K562 (cell line): ENCODE results near the gene ELF5. TPM values are rescaled to one million over a fixed set of nuclear protein-coding genes. Genes with fewer than 3 reads are reported as not detected.

ENCODE experiments used
- BHLHE40 ChIP-seq: IDR thresholded peaks from 2 replicates; pipeline ENCODE4 v1.6.1; 2011; ENCODE audit warnings: low read length, improper control_type of control experiment
- BMI1 ChIP-seq: fragments of 150-350 bp; IDR thresholded peaks from 2 replicates; pipeline ENCODE4 v1.6.1; 2014; ENCODE audit warnings: low read length
- DACH1 ChIP-seq: fragments of 450-650 bp; IDR thresholded peaks from 2 replicates; pipeline ENCODE4 v1.6.1; 2018; ENCODE audit not compliant: partially characterized antibody
- EHMT2 ChIP-seq: fragments of 450-650 bp; IDR thresholded peaks from 2 replicates; pipeline ENCODE4 v1.6.1; 2018; ENCODE audit warnings: antibody characterized with exemption
- FOSL1 ChIP-seq: fragments of 200-800 bp; sonication (Bioruptor generic); conservative IDR thresholded peaks from 2 replicates; pipeline ENCODE4 v1.6.1; 2016; ENCODE audit warnings: missing genetic modification characterization, missing compliant biosample characterization
- FOXM1 ChIP-seq, 2 experiments: fragments of 450-650 bp in 1 of 2; sonication (generic) in 1 of 2; formaldehyde crosslinking in 1 of 2; IDR thresholded peaks; 2 replicates each; pipeline versions ENCODE4 v1.6.1 to v1.9.0; 2017 to 2022; ENCODE audit warnings: low read depth in 2 of 2, mild to moderate bottlenecking in 2 of 2, missing genetic modification reagents in 1 of 2, moderate library complexity in 1 of 2
- GABPA ChIP-seq: fragments of 200-800 bp; sonication (Bioruptor generic); conservative IDR thresholded peaks from 2 replicates; pipeline ENCODE4 v1.6.1; 2016; ENCODE audit warnings: low read depth, missing genetic modification characterization, missing compliant biosample characterization
- GMEB1 ChIP-seq: fragments of 250-450 bp; sonication (Bioruptor Pico); IDR thresholded peaks from 2 replicates; pipeline ENCODE4 v1.4.0; 2020; ENCODE audit warnings: mild to moderate bottlenecking
- GTF2E2 ChIP-seq: fragments of 200-800 bp; sonication (Bioruptor generic); IDR thresholded peaks from 2 replicates; pipeline ENCODE4 v1.6.1; 2016; ENCODE audit warnings: missing genetic modification characterization, missing compliant biosample characterization
- GTF2F1 ChIP-seq: IDR thresholded peaks from 2 replicates; pipeline ENCODE4 v1.6.1; 2011; ENCODE audit warnings: low read depth, low read length, improper control_type of control experiment
- KLF10 ChIP-seq: fragments of 250-450 bp; sonication (Bioruptor Pico); IDR thresholded peaks from 2 replicates; pipeline ENCODE4 v1.6.1; 2021; ENCODE audit warnings: matching md5 sums
- KLF16 ChIP-seq: IDR thresholded peaks from 2 replicates; pipeline ENCODE4 v1.6.1; 2016; ENCODE audit warnings: antibody characterized with exemption
- LARP7 ChIP-seq: fragments of 450-650 bp; IDR thresholded peaks from 2 replicates; pipeline ENCODE4 v1.6.1; 2016
- MEF2A ChIP-seq: IDR thresholded peaks from 2 replicates; pipeline ENCODE4 v1.6.1; 2011; ENCODE audit warnings: low read depth, mild to moderate bottlenecking, low read length, moderate library complexity; ENCODE audit not compliant: control insufficient read depth
- MYBL2 ChIP-seq, 2 experiments: fragments of 450-650 bp in 1 of 2; sonication (generic) in 1 of 2; formaldehyde crosslinking in 1 of 2; IDR thresholded peaks; 2 replicates each; pipeline versions ENCODE4 v1.6.1 to v1.8.1; 2017 to 2022; ENCODE audit warnings: borderline replicate concordance in 1 of 2, inconsistent platforms in 1 of 2, low read depth in 1 of 2, mild to moderate bottlenecking in 1 of 2, missing genetic modification reagents in 1 of 2, moderate library complexity in 1 of 2
- PHB2 ChIP-seq: fragments of 450-650 bp; IDR thresholded peaks from 2 replicates; pipeline ENCODE4 v1.6.1; 2017; ENCODE audit warnings: low read depth
- POLR2AphosphoS5 ChIP-seq: IDR thresholded peaks from 2 replicates; pipeline ENCODE4 v1.6.1; 2011; ENCODE audit warnings: mild to moderate bottlenecking, low read depth, low read length, moderate library complexity; ENCODE audit not compliant: control insufficient read depth, insufficient read depth
- POLR2G ChIP-seq: fragments of 200-400 bp; formaldehyde crosslinking; IDR thresholded peaks from 2 replicates; pipeline ENCODE4 v1.6.1; 2017; ENCODE audit warnings: low read depth, mild to moderate bottlenecking, antibody characterized with exemption, low read length, moderate library complexity
- PPARD ChIP-seq: fragments of 250-450 bp; sonication (Bioruptor Pico); IDR thresholded peaks from 2 replicates; pipeline ENCODE4 v1.8.0; 2022; ENCODE audit warnings: inconsistent platforms, mild to moderate bottlenecking, moderate library complexity
- RFX1 ChIP-seq: fragments of 450-650 bp; IDR thresholded peaks from 2 replicates; pipeline ENCODE4 v1.6.1; 2016; ENCODE audit warnings: mild to moderate bottlenecking, moderate library complexity
- SAFB ChIP-seq: fragments of 200-400 bp; formaldehyde crosslinking; IDR thresholded peaks from 2 replicates; pipeline ENCODE4 v1.6.1; 2017; ENCODE audit warnings: low read depth, low read length, borderline replicate concordance
- SMARCA4 ChIP-seq: fragments of 450-650 bp; IDR thresholded peaks from 2 replicates; pipeline ENCODE4 v1.6.1; 2016
- TCF3 ChIP-seq: sonication (generic); formaldehyde crosslinking; IDR thresholded peaks from 2 replicates; pipeline ENCODE4 v1.4.0; 2020; ENCODE audit warnings: mild to moderate bottlenecking, missing genetic modification reagents
- ZFPM2 ChIP-seq: fragments of 250-450 bp; sonication (Bioruptor Pico); IDR thresholded peaks from 2 replicates; pipeline ENCODE4 v1.5.1; 2022; ENCODE audit warnings: mild to moderate bottlenecking
- ZNF175 ChIP-seq: fragments of 200-800 bp; sonication (Bioruptor generic); IDR thresholded peaks from 2 replicates; pipeline ENCODE4 v1.6.1; 2016; ENCODE audit warnings: low read depth, mild to moderate bottlenecking, missing genetic modification characterization, missing compliant biosample characterization
- ZNF764 ChIP-seq: fragments of 250-450 bp; sonication (Bioruptor Pico); IDR thresholded peaks from 2 replicates; pipeline ENCODE4 v1.4.0; 2020; ENCODE audit warnings: low read depth, mild to moderate bottlenecking, moderate library complexity
- polyA plus RNA-seq, 8 experiments: library from polyadenylated mRNA; depleted of rRNA in 4 of 8; stranded (reverse) in 5 of 8; unstranded in 3 of 8; fragments of >200 nt; fragmentation: Nextera tagmentation in 2 of 8; fragmentation: Illumina TruSeq in 1 of 8; extraction: Ambion mirVana in 2 of 8; extraction: Trizol in 1 of 8; gene quantifications; 2 replicates each; pipeline versions ENCODE4 v1.2.1 to v1.2.3, GENCODE V29; 2011 to 2014; ENCODE audit warnings: inconsistent platforms in 1 of 8, missing spikeins in 1 of 8
- total RNA-seq, 7 experiments: library from RNA; depleted of rRNA in 6 of 7; stranded (reverse); fragments of >200 nt in 6 of 7; fragmentation: Illumina TruSeq in 2 of 7; extraction: Trizol in 2 of 7; gene quantifications; 2 replicates each; pipeline versions ENCODE4 v1.2.1 to v1.2.3, GENCODE V29; 2011 to 2021; ENCODE audit warnings: low replicate concordance in 1 of 7
- TF ChIP-seq, protein P1 (sequence below): fragments of 450-650 bp; formaldehyde crosslinking; IDR thresholded peaks from 2 replicates; pipeline ENCODE4 v1.4.0; 2022; ENCODE audit warnings: mild to moderate bottlenecking, moderate library complexity

ELF5 gene
- total and polyA plus RNA-seq, 9 of the 15 experiments (the other 6 are each of a cell fraction or from before 2014, with no cell fraction given) = not detected

- TF ChIP-seq GMEB1 (no peak), POLR2G (peak; percentile 97), EHMT2 (no peak), BHLHE40 (peak; percentile 6; the same call in 1 of the 2 replicates), FOXM1 (IDR thresholded peaks at IDR 0.05; ENCODE audit: low read depth) (peak; percentile 79), FOXM1 (CRISPR knock-in tag; IDR thresholded peaks at IDR 0.05; ENCODE audit: low read depth) (no peak), FOSL1 (tag) (peak; percentile 31), GABPA (tag) (no peak; the same call in 1 of the 2 replicates), TCF3 (CRISPR knock-in tag) (peak; percentile 95), KLF16 (peak; percentile 78), ZNF175 (CRISPR knock-in tag) (peak; percentile 37; the same call in 1 of the 2 replicates), DACH1 (no peak), ZFPM2 (CRISPR knock-in tag) (no peak), RFX1 (peak; percentile 91), PHB2 (no peak), GTF2E2 (tag) (peak; percentile 60; the same call in 1 of the 2 replicates), MEF2A (0 out of 2 replicates have a peak, but pooled peaks have one; percentile 64), ZNF764 (CRISPR knock-in tag) (no peak), POLR2AphosphoS5 (peak; percentile 83), PPARD (no peak), LARP7 (no peak), GTF2F1 (no peak), SMARCA4 (peak; percentile 81; the same call in 1 of the 2 replicates), MYBL2 (IDR thresholded peaks at IDR 0.05; ENCODE audit: low read depth) (no peak; the same call in 1 of the 2 replicates), MYBL2 (CRISPR knock-in tag; IDR thresholded peaks at IDR 0.05; ENCODE audit: borderline replicate concordance) (no peak), BMI1 (no peak), KLF10 (no peak), SAFB (peak; percentile 42; the same call in 1 of the 2 replicates)
- TF ChIP-seq, protein P1, sequence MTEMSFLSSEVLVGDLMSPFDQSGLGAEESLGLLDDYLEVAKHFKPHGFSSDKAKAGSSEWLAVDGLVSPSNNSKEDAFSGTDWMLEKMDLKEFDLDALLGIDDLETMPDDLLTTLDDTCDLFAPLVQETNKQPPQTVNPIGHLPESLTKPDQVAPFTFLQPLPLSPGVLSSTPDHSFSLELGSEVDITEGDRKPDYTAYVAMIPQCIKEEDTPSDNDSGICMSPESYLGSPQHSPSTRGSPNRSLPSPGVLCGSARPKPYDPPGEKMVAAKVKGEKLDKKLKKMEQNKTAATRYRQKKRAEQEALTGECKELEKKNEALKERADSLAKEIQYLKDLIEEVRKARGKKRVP (CRISPR knock-in tag) = 0 out of 2 replicates have a peak, but pooled peaks have one; percentile 55
Measured at GRCh38 chr11:34438529-34439507, 74.8 kb downstream of the ELF5 start, which contains the start of gene CAT (continued).
